ENCODE measurements around the gene CBFB.

GRCh38 chr16:67116388-67117311 lies 87.7 kb downstream of the CBFB start:
- no peak for TF ChIP-seq GATA2 (IDR thresholded peaks at IDR 0.05; ENCODE audit: low read depth, low read length)
- TF ChIP-seq GATA3 (IDR thresholded peaks at IDR 0.05; ENCODE audit: low read depth, low read length): no peak
